A549 (cell line): ENCODE measurements around the gene SRGAP3. TPM values are rescaled to one million over a fixed set of nuclear protein-coding genes. Genes with fewer than 3 reads are reported as not detected.

Source experiments
- ATAC-seq, 2 experiments: fragments of 200-7000 bp in 1 of 2; fragments of >200 bp in 1 of 2; cut with Nextera tagmentation in 1 of 2; cut with Tn5 transposase in 1 of 2; 3 replicates each; pipeline versions ENCODE4 v1.8.0 to v1.9.1; 2018 to 2020; ENCODE audit warnings: mild to moderate bottlenecking in 1 of 2, moderate library complexity in 1 of 2
- CTCF ChIA-PET: fragments of 300-600 bp; sonication (Branson Sonifier 250); formaldehyde crosslinking; extraction: SDS; loops from one replicate; lab custom pipeline; 2021; ENCODE audit warnings: antibody characterized with exemption, inconsistent platforms; lab: Yijun Ruan, JAX
- POLR2A ChIA-PET: fragments of 350-600 bp; formaldehyde crosslinking; extraction: SDS; loops from one replicate; lab custom pipeline; 2021; ENCODE audit warnings: antibody characterized with exemption, inconsistent platforms; lab: Yijun Ruan, JAX
- DNase-seq, 2 experiments: peaks; one replicate each; pipeline versions ENCODE4 v3.0.0 to v3.0.0-alpha.2; 2011 to 2016; ENCODE audit warnings: low read depth in 1 of 2, low spot score in 1 of 2
- FAIRE-seq: peaks from 2 replicates; lab custom pipeline; 2011; peaks lifted over from hg19 to GRCh38; lab: Jason Lieb, UNC
- H3K27ac ChIP-seq, 2 experiments: fragments of >200 bp; sonication (Bioruptor Twin); formaldehyde crosslinking; 3 replicates each; pipeline ENCODE4 v1.5.1; 2016 to 2017
- H3K4me1 ChIP-seq: fragments of >200 bp; sonication (Bioruptor Twin); formaldehyde crosslinking; 3 replicates; pipeline ENCODE4 v1.6.1; 2016
- H3K4me2 ChIP-seq: fragments of >200 bp; sonication (Bioruptor Twin); formaldehyde crosslinking; 3 replicates; pipeline ENCODE4 v1.6.1; 2016
- H3K4me3 ChIP-seq: fragments of >200 bp; sonication (Bioruptor Twin); formaldehyde crosslinking; 3 replicates; pipeline ENCODE4 v1.5.1; 2016
- H3K9me3 ChIP-seq: fragments of >200 bp; sonication (Bioruptor Twin); formaldehyde crosslinking; 3 replicates; pipeline ENCODE4 v1.6.1; 2016
- BCL3 ChIP-seq: fragments of >200 bp; sonication (Bioruptor Twin); formaldehyde crosslinking; IDR thresholded peaks from 3 replicates; pipeline ENCODE4 v1.6.1; 2016
- BHLHE40 ChIP-seq: IDR thresholded peaks from 2 replicates; pipeline ENCODE4 v1.6.1; 2012; ENCODE audit warnings: low read depth, low read length, inconsistent platforms
- CEBPB ChIP-seq, 2 experiments: fragments of >200 bp in 1 of 2; sonication (Bioruptor Twin) in 1 of 2; formaldehyde crosslinking in 1 of 2; IDR thresholded peaks; 2 replicates each; pipeline ENCODE4 v1.6.1; 2012 to 2016
- CHD2 ChIP-seq: fragments of 150-350 bp; IDR thresholded peaks from 2 replicates; pipeline ENCODE4 v1.6.1; 2014; ENCODE audit warnings: low read length; ENCODE audit not compliant: partially characterized antibody
- CHD4 ChIP-seq: fragments of 200-600 bp; sonication (generic); IDR thresholded peaks from 2 replicates; pipeline ENCODE4 v1.6.1; 2016; ENCODE audit warnings: antibody characterized with exemption, mild to moderate bottlenecking, borderline replicate concordance
- EHF ChIP-seq: fragments of 250-450 bp; sonication (Bioruptor Pico); IDR thresholded peaks from 2 replicates; pipeline ENCODE4 v1.5.0; 2020; ENCODE audit warnings: mild to moderate bottlenecking
- EP300 ChIP-seq, 2 experiments: fragments of >200 bp; sonication (Bioruptor Twin); formaldehyde crosslinking; IDR thresholded peaks; 2 replicates in 1 of 2; 3 replicates in 1 of 2; pipeline ENCODE4 v1.6.1; 2016 to 2017
- ESRRA ChIP-seq: fragments of 150-350 bp; IDR thresholded peaks from 2 replicates; pipeline ENCODE4 v1.6.1; 2014; ENCODE audit warnings: mild to moderate bottlenecking, low read length, borderline replicate concordance
- FOSB ChIP-seq: fragments of 250-450 bp; sonication (Bioruptor Pico); IDR thresholded peaks from 2 replicates; pipeline ENCODE4 v1.5.0; 2020; ENCODE audit warnings: mild to moderate bottlenecking, moderate library complexity
- FOSL2 ChIP-seq, 2 experiments: fragments of 450-650 bp in 1 of 2; fragments of >200 bp in 1 of 2; sonication (Bioruptor Twin) in 1 of 2; formaldehyde crosslinking; IDR thresholded peaks; 2 replicates each; pipeline versions ENCODE4 v1.5.0 to v1.6.1; 2016 to 2020; ENCODE audit warnings: mild to moderate bottlenecking in 1 of 2, moderate library complexity in 1 of 2
- GATA3 ChIP-seq: IDR thresholded peaks from 2 replicates; pipeline ENCODE4 v1.6.1; 2012; ENCODE audit warnings: borderline replicate concordance
- HES2 ChIP-seq: fragments of >200 bp; sonication (Bioruptor Twin); formaldehyde crosslinking; IDR thresholded peaks from 2 replicates; pipeline ENCODE4 v1.6.1; 2016
- HEYL ChIP-seq: fragments of 250-450 bp; sonication (Bioruptor Pico); IDR thresholded peaks from 2 replicates; pipeline ENCODE4 v1.8.0; 2021; ENCODE audit warnings: mild to moderate bottlenecking, moderate library complexity
- HOXB5 ChIP-seq: fragments of 250-450 bp; sonication (Bioruptor Pico); IDR thresholded peaks from 2 replicates; pipeline ENCODE4 v1.5.0; 2020; ENCODE audit warnings: mild to moderate bottlenecking, moderate library complexity
- JUNB ChIP-seq: fragments of >200 bp; sonication (Bioruptor Twin); formaldehyde crosslinking; IDR thresholded peaks from 2 replicates; pipeline ENCODE4 v1.6.1; 2016
- KDM1A ChIP-seq: fragments of 200-600 bp; sonication (generic); IDR thresholded peaks from 2 replicates; pipeline ENCODE4 v1.6.1; 2016; ENCODE audit warnings: low read depth, mild to moderate bottlenecking
- MAX ChIP-seq: IDR thresholded peaks from 2 replicates; pipeline ENCODE4 v1.6.1; 2012
- MAZ ChIP-seq: fragments of 150-350 bp; IDR thresholded peaks from 2 replicates; pipeline ENCODE4 v1.6.1; 2014; ENCODE audit warnings: antibody characterized with exemption, low read depth, low read length, borderline replicate concordance
- MYC ChIP-seq: IDR thresholded peaks from 2 replicates; pipeline ENCODE4 v1.6.1; 2012; ENCODE audit warnings: mild to moderate bottlenecking, inconsistent platforms, low read length, improper control_type of control experiment, borderline replicate concordance
- PBX3 ChIP-seq: IDR thresholded peaks from 2 replicates; pipeline ENCODE4 v1.6.1; 2012
- POLR2AphosphoS2 ChIP-seq: conservative IDR thresholded peaks from 2 replicates; pipeline ENCODE4 v1.6.1; 2012; ENCODE audit warnings: low read length, improper control_type of control experiment, inconsistent platforms
- REST ChIP-seq: fragments of 200-600 bp; sonication (generic); IDR thresholded peaks from 2 replicates; pipeline ENCODE4 v1.6.1; 2016; ENCODE audit warnings: antibody characterized with exemption, mild to moderate bottlenecking, moderate library complexity
- TFCP2L1 ChIP-seq: fragments of 250-450 bp; sonication (Bioruptor Pico); IDR thresholded peaks from 2 replicates; pipeline ENCODE4 v1.5.0; 2021; ENCODE audit warnings: mild to moderate bottlenecking
- TP53 ChIP-seq: fragments of 250-450 bp; sonication (Bioruptor Pico); IDR thresholded peaks from 2 replicates; pipeline ENCODE4 v1.5.0; 2021; ENCODE audit warnings: mild to moderate bottlenecking, moderate library complexity
- USF2 ChIP-seq: fragments of 450-650 bp; IDR thresholded peaks from 2 replicates; pipeline ENCODE4 v1.6.1; 2014; ENCODE audit warnings: antibody characterized with exemption
- ZC3H11A ChIP-seq: fragments of 450-650 bp; IDR thresholded peaks from 2 replicates; pipeline ENCODE4 v1.6.1; 2014; ENCODE audit warnings: antibody characterized with exemption, mild to moderate bottlenecking
- ZFP36 ChIP-seq: fragments of 450-650 bp; IDR thresholded peaks from 2 replicates; pipeline ENCODE4 v1.6.1; 2014; ENCODE audit warnings: borderline replicate concordance; ENCODE audit not compliant: partially characterized antibody
- WGBS: methylation state at CpG from one replicate; pipeline ENCODE4 v1.1.6; 2017; ENCODE audit errors: missing lambda C conversion rate; 5-methylcytosine and 5-hydroxymethylcytosine counted together
- polyA plus RNA-seq, 4 experiments: library from polyadenylated mRNA; depleted of rRNA in 3 of 4; stranded (reverse); fragments of >200 nt; fragmentation: RNase III in 1 of 4; extraction: RNeasy Plus Mini Kit Qiagen cat#74134 plus additional on column Dnase treatment in 1 of 4; gene quantifications; 2 replicates in 3 of 4; 3 replicates in 1 of 4; pipeline ENCODE4 v1.2.3, GENCODE V29; 2011 to 2017

SRGAP3 gene
- polyA plus RNA-seq, 2 of the 4 experiments (the other 2 are of a cell fraction), result 1.6 to 2.5 TPM

- Histone ChIP-seq H3K27ac (no peak overlapping the region), H3K9me3 (no peaks in the 10 kb centered on the region), H3K4me1 (no peaks in the 10 kb centered on the region), H3K4me3 (no peak overlapping the region), H3K4me2 (no peak overlapping the region)
- WGBS, result 46% methylated on average over 6 of the region's 6 CpGs
- ATAC-seq (no peak), FAIRE-seq (no peak), DNase-seq (no peak)
- TF ChIP-seq EHF, result no peak
- no peak for TF ChIP-seq BHLHE40
- no peak for TF ChIP-seq POLR2AphosphoS2
- no peak for TF ChIP-seq CHD4
- TF ChIP-seq MAX, result no peak
- TF ChIP-seq HOXB5, result no peak
- no peak for TF ChIP-seq MYC
- ChIA-PET POLR2A (no interaction called here), CTCF (interaction anchor here (0.9 kb wide), 1 partner anchor 13 kb away, joined by 3 read pairs; no protein-coding TSS in a partner anchor)
These were observed 240.7 kb downstream of the SRGAP3 start for GRCh38 chr3:9008550-9009255.

- DNase-seq (no peak), ATAC-seq (no peak), FAIRE-seq (no peak)
- no peak for TF ChIP-seq HEYL
- no peak for TF ChIP-seq FOSB (CRISPR knock-in tag)
- TF ChIP-seq KDM1A, result no peak
- TF ChIP-seq PBX3, result no peak
- no peak for TF ChIP-seq JUNB
- TF ChIP-seq CHD4, result no peak
- TF ChIP-seq FOSL2 (IDR thresholded peaks at IDR 0.05), result no peak
- no peak for TF ChIP-seq FOSL2 (CRISPR knock-in tag; IDR thresholded peaks at IDR 0.05)
- TF ChIP-seq BHLHE40, result no peak
- no peak for TF ChIP-seq TFCP2L1
- no peaks in the 10 kb centered on the region for H3K9me3 ChIP-seq
- no peak overlapping the region for H3K27ac ChIP-seq
- no peaks in the 10 kb centered on the region for H3K4me1 ChIP-seq
- H3K4me2 ChIP-seq, result no peak overlapping the region
- 19% methylated on average over 2 of the region's 2 CpGs for WGBS
- ChIA-PET CTCF (interaction anchor here (0.9 kb wide), 1 partner anchor 12 kb away, joined by 3 read pairs; no protein-coding TSS in a partner anchor), POLR2A (no interaction called here)
- H3K4me3 ChIP-seq, result no peak overlapping the region
These were observed 241.5 kb downstream of the SRGAP3 start for GRCh38 chr3:9007928-9008327.

GRCh38 chr3:9007213-9007612 is 242.2 kb downstream of the SRGAP3 start:
- Histone ChIP-seq H3K4me1 (no peaks in the 10 kb centered on the region), H3K9me3 (no peaks in the 10 kb centered on the region), H3K27ac (no peak overlapping the region), H3K4me2 (no peak overlapping the region), H3K4me3 (no peak overlapping the region)
- 47% methylated on average over 2 of the region's 2 CpGs for WGBS
- no peak for DNase-seq
- no peak for FAIRE-seq
- CTCF ChIA-PET, result no interaction called here
- no peak for ATAC-seq
- POLR2A ChIA-PET, result no interaction called here
- TF ChIP-seq HES2 (no peak), TP53 (CRISPR knock-in tag) (no peak), CEBPB (IDR thresholded peaks at IDR 0.05) (no peak), REST (no peak), BCL3 (no peak), ZFP36 (no peak), HOXB5 (no peak), EP300 (IDR thresholded peaks at IDR 0.05) (no peak), GATA3 (no peak), MAZ (no peak), FOSB (CRISPR knock-in tag) (no peak), ZC3H11A (no peak), JUNB (no peak), USF2 (no peak), CHD2 (no peak), ESRRA (no peak)
